ENCODE results near the gene AFF1.
A peak's percentile ranks its signal among the peaks of the same experiment; 100 is the strongest.
"Not testable (repeated sequence)": the region's sequence is repeated elsewhere in the genome, so short reads cannot be mapped to it uniquely, and the experiment has no call there.

The AFF1 gene

GRCh38 chr4:87012265-87012953, 77.6 kb downstream of the AFF1 start:
- DNase-seq (ENCODE audit: low spot score) = no peak

GRCh38 chr4:87012954-87013308, 78.1 kb downstream of the AFF1 start:
- DNase-seq (ENCODE audit: low spot score) = not testable (repeated sequence)

DNA sequence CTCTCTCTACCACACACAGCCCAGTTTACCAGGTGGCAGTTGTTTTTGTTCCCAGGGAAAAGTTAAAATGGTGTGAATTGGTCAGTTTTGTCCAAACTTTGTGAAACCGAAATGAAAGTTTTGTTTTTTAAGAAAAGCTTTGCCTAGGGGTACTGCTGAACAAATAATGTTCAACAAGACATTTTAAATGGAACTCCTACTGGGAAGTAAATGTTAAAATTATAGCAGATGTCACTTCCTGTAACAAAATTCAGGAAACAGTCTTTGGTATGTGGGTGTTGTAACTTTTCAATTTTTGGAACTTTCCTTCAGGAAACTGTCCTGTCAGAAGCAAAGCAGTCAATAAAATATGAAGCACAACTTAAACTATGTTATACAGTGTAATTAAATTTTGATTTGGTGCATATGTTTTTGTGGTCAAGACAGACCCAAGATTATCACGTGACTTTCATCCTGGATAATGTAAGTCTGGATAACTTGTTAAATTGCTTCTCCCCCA, 79.5 kb downstream of the AFF1 start:
- no peak for DNase-seq (ENCODE audit: low spot score)

DNA sequence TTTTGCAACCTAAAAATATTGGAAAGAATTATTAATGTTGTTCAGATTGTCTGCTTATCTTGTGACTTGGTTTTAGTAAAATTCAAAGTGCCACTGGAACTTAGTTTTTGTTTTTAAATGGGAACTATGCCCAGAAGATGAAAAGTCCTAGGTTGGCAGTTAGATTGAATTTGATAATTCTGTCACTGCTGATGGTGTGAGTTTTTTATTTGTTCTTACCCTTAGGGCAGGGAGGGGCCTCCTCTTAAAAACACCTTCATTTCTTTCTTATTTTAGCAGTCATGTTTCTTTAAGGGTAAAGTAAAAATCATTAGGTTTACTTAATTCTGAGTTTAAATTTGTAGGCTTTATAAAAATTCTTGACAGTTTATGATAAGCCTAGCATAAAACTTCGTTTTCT, 80.6 kb downstream of the AFF1 start:
- DNase-seq (ENCODE audit: low spot score) = no peak

GRCh38 chr4:87017580-87018342, 83.0 kb downstream of the AFF1 start:
- no peak for DNase-seq (ENCODE audit: low spot score)

DNA sequence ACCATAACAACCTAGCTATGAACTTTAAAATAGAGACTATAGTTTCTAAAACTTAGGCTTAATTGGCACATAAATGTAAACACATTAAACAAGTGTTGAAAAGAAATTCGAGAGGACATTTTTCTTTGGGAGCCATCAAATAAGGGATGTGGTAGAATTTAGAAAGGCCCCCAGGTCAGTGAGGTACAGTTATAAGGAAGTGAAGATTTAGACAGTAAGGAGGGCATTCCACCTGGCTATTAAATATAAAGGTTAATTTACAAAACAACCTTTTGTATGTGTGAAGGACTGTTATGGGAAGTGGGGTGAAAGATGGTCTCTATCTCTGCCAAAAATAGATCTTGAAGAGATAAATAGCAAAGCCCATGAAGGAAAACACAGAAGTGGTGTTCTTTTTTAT, 83.9 kb downstream of the AFF1 start:
- DNase-seq (ENCODE audit: low spot score) = no peak

GRCh38 chr4:87019246-87019791, 84.5 kb downstream of the AFF1 start:
- DNase-seq (ENCODE audit: low spot score) = no peak

DNA sequence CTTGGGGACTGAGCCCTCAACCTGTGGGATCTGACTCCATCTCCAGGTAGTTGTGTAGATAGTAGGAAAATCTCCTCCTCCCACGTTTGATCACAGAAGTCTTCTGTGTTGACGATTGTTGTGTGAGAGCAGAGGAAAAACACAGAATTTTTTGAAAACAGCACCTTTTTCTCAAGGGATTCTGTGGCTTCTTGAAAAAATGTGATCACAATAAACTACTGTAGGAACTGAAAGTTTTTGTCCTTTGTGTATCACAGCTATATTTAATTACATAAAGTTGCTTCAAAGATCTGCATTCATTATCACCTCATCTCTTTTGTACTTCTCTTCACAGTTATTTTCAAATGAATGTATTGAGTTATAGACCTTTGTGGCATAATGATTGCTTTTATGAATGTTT, 85.1 kb downstream of the AFF1 start:
- DNase-seq (ENCODE audit: low spot score) = no peak

GRCh38 chr4:87024201-87024600, 89.4 kb downstream of the AFF1 start:
- DNase-seq (ENCODE audit: low spot score) = no peak

- no peak for DNase-seq (ENCODE audit: low spot score)
These were observed 90.3 kb downstream of the AFF1 start for GRCh38 chr4:87025023-87025613.

DNA sequence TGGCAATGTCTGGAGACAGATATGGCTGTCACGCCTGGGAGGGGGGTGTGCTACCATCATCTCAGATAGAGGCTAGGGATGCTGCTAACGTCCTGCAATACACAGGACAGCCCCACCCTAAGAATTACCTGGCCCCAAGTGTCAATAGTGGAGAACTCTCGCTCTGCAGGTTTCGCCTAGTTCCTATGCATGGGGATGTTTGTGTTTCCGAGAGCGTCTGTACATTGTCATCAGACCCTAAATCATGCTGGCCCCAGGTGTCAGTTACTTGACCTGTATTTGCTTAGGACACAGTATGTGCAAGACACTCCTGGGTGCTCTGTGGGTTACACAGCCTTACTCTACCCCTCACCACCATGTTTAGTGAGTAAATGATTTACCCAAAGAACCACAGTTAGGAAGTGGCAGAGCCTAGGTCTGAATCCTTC, 90.8 kb downstream of the AFF1 start:
- DNase-seq (ENCODE audit: low spot score) = peak; percentile 52

GRCh38 chr4:87026800-87027495, 92.1 kb downstream of the AFF1 start:
- no peak for DNase-seq (ENCODE audit: low spot score)

DNA sequence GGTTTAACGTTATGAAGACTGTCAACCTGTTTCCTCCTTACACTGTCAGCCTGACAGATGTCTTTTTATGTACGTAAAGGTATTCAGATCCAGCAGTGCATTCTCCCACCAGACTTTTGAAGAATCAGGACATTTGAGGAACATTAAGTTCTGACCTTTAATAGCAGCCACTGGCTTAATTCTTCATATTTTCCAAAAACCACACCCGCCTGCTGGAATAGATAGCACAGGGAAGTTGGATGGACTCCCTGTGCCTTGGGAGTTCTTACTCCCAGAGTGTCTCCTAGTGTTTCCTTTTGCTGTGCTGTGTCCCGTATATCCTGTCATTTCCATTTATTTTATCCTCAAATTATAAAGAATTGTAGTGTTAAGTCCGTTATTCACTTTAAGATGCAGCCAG, 94.5 kb downstream of the AFF1 start:
- DNase-seq (ENCODE audit: low spot score) = no peak

DNA sequence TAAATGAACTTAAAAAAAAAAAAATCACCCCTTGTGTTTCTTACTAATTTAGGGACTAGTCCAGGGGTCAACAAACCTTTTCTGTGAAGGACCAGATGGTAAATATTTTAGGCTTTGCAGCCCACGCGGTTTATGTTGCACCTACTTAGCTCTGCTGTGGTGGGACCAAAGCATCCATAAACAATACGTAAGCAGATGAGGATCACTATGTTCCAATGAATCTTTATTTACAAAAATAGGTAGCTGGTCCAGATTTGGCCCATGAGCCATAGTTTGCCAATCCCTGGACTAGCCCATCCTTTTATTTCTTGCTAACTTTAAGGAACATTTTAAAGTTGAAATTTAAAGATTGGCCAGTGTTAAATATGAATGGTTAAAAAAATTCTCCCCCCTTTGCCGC, 95.3 kb downstream of the AFF1 start:
- no peak for DNase-seq (ENCODE audit: low spot score)

- DNase-seq (ENCODE audit: low spot score) = no peak
These were observed 96.1 kb downstream of the AFF1 start for GRCh38 chr4:87030755-87031441.

GRCh38 chr4:87031920-87032319, 97.1 kb downstream of the AFF1 start:
- DNase-seq (ENCODE audit: low spot score) = no peak

GRCh38 chr4:87032884-87033533, 98.2 kb downstream of the AFF1 start:
- no peak for DNase-seq (ENCODE audit: low spot score)

GRCh38 chr4:87033902-87034301, 99.1 kb downstream of the AFF1 start:
- DNase-seq (ENCODE audit: low spot score) = no peak

DNA sequence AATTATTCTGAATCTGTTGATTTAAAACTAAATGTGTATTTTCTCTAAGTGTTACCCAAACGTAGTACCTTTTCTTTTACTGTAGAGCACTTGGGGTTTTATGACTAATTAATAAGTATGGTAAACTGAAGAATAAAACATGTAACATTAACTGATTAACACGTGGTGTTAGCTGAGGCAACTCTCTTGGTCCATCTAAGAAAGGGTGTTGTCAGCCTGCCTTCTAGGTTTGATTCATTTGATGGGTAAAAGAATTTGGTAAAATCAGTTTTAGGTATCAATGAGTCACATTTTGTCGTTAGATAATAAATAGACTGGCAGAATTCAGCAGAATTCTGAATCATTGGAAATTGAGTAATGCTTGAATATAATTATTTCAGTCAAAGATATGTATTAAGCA, 99.7 kb downstream of the AFF1 start:
- no peak for DNase-seq (ENCODE audit: low spot score)

GRCh38 chr4:87035881-87036509, 101.2 kb downstream of the AFF1 start:
- no peak for DNase-seq (ENCODE audit: low spot score)

GRCh38 chr4:87036713-87037112, 101.9 kb downstream of the AFF1 start:
- no peak for DNase-seq (ENCODE audit: low spot score)
